Measurements from ENCODE around the gene ARID2.

Gene ARID2

DNA sequence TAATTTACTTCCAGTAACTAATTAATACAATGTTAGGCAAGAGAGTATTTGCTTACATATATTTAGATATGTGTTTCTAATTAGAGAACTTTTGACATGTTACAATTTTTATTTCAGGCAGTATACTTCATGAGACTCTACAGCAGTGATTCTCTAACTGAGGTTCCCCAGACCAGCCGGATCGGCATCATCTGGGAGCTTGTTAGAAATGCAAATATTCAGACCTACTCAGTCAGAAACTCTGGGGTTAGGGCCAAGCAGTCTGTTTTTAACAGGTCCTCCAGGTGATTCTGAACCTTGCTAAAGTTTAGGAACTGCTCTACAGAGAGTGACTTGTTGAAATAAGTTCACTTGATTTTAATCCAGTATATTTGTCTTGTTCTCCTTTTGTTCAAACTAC, 46.5 kb downstream of the ARID2 start:
- DNase-seq (ENCODE audit: low read depth), result no peak
- TF ChIP-seq CTCF (conservative IDR thresholded peaks at IDR 0.05; ENCODE audit: low read length), result no peak
- H3K4me3 ChIP-seq (ENCODE audit: low read length), result no peak overlapping the region

DNA sequence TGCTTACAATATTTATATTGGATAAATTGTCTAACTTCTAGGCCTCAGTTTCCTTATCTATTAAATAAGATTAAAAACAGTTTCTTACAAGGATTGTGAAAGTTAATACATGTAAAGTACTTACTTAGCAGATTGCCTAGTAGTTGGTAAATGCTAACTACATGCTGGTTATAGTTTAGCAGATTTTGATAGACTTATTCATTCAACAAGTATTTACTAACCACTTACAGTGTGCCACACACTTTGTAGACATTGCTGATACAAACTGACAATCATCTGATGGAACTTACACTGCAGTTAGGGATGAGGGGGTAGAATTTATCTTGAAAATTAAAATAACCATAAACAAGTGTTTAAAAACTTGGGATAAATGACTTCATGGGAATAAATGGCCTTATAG, 50.4 kb downstream of the ARID2 start:
- no peak overlapping the region for H3K4me3 ChIP-seq (ENCODE audit: low read length)
- no peak for TF ChIP-seq CTCF (conservative IDR thresholded peaks at IDR 0.05; ENCODE audit: low read length)
- DNase-seq (ENCODE audit: low read depth), result no peak

- no peak overlapping the region for H3K4me3 ChIP-seq (ENCODE audit: low read length)
- DNase-seq (ENCODE audit: low read depth), result no peak
- TF ChIP-seq CTCF (conservative IDR thresholded peaks at IDR 0.05; ENCODE audit: low read length), result no peak
These were observed 51.6 kb downstream of the ARID2 start for GRCh38 chr12:45781080-45781479.

GRCh38 chr12:45785315-45785714, 55.8 kb downstream of the ARID2 start:
- TF ChIP-seq CTCF (conservative IDR thresholded peaks at IDR 0.05; ENCODE audit: low read length), result no peak
- H3K4me3 ChIP-seq (ENCODE audit: low read length), result no peak overlapping the region
- DNase-seq (ENCODE audit: low read depth), result no peak

- DNase-seq (ENCODE audit: low read depth), result peak; percentile 86
- no peak for TF ChIP-seq CTCF (conservative IDR thresholded peaks at IDR 0.05; ENCODE audit: low read length)
- H3K4me3 ChIP-seq (ENCODE audit: low read length), result no peak overlapping the region
These were observed 59.5 kb downstream of the ARID2 start for GRCh38 chr12:45789025-45789424.

DNA sequence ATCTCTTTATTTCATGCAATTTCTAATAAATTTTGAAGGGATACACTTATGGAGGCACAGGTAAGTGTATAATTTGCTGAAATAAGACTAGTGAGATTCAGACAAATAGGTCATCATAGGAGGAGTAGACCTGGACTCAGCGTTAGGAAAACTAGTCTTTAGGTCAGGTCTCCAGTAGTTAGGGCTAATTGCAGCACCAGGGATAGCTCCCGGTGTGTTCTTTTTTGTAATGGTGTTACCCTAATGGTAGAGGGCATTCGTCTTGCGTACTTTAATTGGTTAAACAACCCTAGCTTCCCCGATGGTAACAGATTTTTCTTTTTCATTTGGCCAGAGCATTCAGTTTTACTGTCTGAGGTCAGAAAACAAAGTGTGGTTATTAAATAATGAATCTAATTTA, 64.9 kb downstream of the ARID2 start:
- no peak for DNase-seq (ENCODE audit: low read depth)
- no peak for TF ChIP-seq CTCF (conservative IDR thresholded peaks at IDR 0.05; ENCODE audit: low read length)
- H3K4me3 ChIP-seq (ENCODE audit: low read length), result no peak overlapping the region

- no peak for DNase-seq (ENCODE audit: low read depth)
- no peak overlapping the region for H3K4me3 ChIP-seq (ENCODE audit: low read length)
- no peak for TF ChIP-seq CTCF (conservative IDR thresholded peaks at IDR 0.05; ENCODE audit: low read length)
These were observed 72.1 kb downstream of the ARID2 start for GRCh38 chr12:45801625-45802024.

All from AG10803 (cell line).